Measurements from ENCODE around the gene MACROD2. TPM values are rescaled to one million over a fixed set of nuclear protein-coding genes. Genes with fewer than 3 reads are reported as not detected.

The MACROD2 gene
- total RNA-seq, 1 experiment from 2014 or later = 3.7 TPM

DNA sequence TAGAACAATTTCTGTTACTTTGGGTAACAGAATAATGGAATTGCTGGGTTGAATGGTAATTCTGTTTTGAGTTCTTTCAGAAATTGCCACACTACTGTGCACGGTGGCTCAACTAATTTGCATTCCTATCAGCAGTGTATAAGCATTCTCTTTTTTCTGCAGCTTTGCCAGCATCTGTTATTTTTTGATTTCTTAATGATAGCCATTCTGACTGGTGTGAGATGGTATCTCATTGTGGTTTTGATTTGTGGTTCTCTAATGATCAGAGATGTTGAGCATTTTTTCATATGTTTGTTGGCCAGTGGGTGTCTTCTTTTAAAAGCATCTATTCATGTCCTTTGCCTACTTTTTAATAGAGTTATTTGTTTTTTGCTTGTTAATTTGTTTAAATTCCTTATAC is 1731.1 kb downstream of the MACROD2 start:
- TF ChIP-seq ZFX (IDR thresholded peaks at IDR 0.05) (no peak), EZH2 (IDR thresholded peaks at IDR 0.05) (no peak), TCF7L2 (IDR thresholded peaks at IDR 0.05; ENCODE audit: borderline replicate concordance, extremely low read depth, insufficient read depth, insufficient read length) (no peak), SRF (IDR thresholded peaks at IDR 0.05; ENCODE audit: low read depth) (no peak), CBX3 (IDR thresholded peaks at IDR 0.05; ENCODE audit: low read depth) (no peak), POLR2AphosphoS5 (IDR thresholded peaks at IDR 0.05; ENCODE audit: low read depth, low read length) (no peak), CEBPB (IDR thresholded peaks at IDR 0.05; ENCODE audit: low read depth) (no peak), YY1 (IDR thresholded peaks at IDR 0.05; ENCODE audit: extremely low read depth, insufficient replicate concordance, low read depth, low read length) (no peak), EGR1 (IDR thresholded peaks at IDR 0.05; ENCODE audit: low read depth) (no peak), RAD21 (IDR thresholded peaks at IDR 0.05; ENCODE audit: low read depth) (no peak)
- TF ChIP-seq, protein P1, sequence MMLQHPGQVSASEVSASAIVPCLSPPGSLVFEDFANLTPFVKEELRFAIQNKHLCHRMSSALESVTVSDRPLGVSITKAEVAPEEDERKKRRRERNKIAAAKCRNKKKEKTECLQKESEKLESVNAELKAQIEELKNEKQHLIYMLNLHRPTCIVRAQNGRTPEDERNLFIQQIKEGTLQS (IDR thresholded peaks at IDR 0.05) = no peak
- TF ChIP-seq, protein P2, sequence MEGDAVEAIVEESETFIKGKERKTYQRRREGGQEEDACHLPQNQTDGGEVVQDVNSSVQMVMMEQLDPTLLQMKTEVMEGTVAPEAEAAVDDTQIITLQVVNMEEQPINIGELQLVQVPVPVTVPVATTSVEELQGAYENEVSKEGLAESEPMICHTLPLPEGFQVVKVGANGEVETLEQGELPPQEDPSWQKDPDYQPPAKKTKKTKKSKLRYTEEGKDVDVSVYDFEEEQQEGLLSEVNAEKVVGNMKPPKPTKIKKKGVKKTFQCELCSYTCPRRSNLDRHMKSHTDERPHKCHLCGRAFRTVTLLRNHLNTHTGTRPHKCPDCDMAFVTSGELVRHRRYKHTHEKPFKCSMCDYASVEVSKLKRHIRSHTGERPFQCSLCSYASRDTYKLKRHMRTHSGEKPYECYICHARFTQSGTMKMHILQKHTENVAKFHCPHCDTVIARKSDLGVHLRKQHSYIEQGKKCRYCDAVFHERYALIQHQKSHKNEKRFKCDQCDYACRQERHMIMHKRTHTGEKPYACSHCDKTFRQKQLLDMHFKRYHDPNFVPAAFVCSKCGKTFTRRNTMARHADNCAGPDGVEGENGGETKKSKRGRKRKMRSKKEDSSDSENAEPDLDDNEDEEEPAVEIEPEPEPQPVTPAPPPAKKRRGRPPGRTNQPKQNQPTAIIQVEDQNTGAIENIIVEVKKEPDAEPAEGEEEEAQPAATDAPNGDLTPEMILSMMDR (IDR thresholded peaks at IDR 0.05 in 2 of 3, conservative IDR thresholded peaks at IDR 0.05 in 1 of 3; ENCODE audit: borderline replicate concordance in 1 of 3, insufficient read depth in 1 of 3, low read depth in 2 of 3, low read length in 2 of 3) = no peak
- TF ChIP-seq, protein P3, sequence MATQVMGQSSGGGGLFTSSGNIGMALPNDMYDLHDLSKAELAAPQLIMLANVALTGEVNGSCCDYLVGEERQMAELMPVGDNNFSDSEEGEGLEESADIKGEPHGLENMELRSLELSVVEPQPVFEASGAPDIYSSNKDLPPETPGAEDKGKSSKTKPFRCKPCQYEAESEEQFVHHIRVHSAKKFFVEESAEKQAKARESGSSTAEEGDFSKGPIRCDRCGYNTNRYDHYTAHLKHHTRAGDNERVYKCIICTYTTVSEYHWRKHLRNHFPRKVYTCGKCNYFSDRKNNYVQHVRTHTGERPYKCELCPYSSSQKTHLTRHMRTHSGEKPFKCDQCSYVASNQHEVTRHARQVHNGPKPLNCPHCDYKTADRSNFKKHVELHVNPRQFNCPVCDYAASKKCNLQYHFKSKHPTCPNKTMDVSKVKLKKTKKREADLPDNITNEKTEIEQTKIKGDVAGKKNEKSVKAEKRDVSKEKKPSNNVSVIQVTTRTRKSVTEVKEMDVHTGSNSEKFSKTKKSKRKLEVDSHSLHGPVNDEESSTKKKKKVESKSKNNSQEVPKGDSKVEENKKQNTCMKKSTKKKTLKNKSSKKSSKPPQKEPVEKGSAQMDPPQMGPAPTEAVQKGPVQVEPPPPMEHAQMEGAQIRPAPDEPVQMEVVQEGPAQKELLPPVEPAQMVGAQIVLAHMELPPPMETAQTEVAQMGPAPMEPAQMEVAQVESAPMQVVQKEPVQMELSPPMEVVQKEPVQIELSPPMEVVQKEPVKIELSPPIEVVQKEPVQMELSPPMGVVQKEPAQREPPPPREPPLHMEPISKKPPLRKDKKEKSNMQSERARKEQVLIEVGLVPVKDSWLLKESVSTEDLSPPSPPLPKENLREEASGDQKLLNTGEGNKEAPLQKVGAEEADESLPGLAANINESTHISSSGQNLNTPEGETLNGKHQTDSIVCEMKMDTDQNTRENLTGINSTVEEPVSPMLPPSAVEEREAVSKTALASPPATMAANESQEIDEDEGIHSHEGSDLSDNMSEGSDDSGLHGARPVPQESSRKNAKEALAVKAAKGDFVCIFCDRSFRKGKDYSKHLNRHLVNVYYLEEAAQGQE (IDR thresholded peaks at IDR 0.05; ENCODE audit: low read depth) = no peak
- DNase-seq (ENCODE audit: low read depth, low spot score) (no peak), ATAC-seq (no peak)
- RAD21 ChIA-PET (ENCODE audit: low non-redundant PET in 1 of 2, low total read pairs in 2 of 2, uncharacterized antibody in 2 of 2, unreplicated experiment in 2 of 2) = no interaction called here
- BruUV-seq (replicated peaks) = no TSS peak
- CTCF ChIA-PET = no interaction called here
- Histone ChIP-seq H3K9ac (ENCODE audit: low read length) (no peak overlapping the region), H3K4me1 (ENCODE audit: control insufficient read depth in 1 of 2, insufficient read depth in 2 of 2, low read length in 2 of 2) (no peaks in the 10 kb centered on the region), H3K79me2 (ENCODE audit: insufficient read depth, low read length) (no peaks in the 10 kb centered on the region), H3K9me2 (ENCODE audit: insufficient read depth) (no peaks in the 10 kb centered on the region), H3K36me3 (ENCODE audit: control insufficient read depth in 1 of 2, insufficient read depth in 2 of 2, low read length in 2 of 2) (no peaks in the 10 kb centered on the region), H3K4me2 (ENCODE audit: low read length) (no peak overlapping the region), H2AFZ (ENCODE audit: low read depth, low read length, poor library complexity, severe bottlenecking) (no peak overlapping the region), H3K9me3 (ENCODE audit: control insufficient read depth in 1 of 2, insufficient read depth in 1 of 2, low read depth in 1 of 2, low read length in 2 of 2) (peaks cover 0 to 9% of the 10 kb centered on the region in 2 experiments; a peak in 3 of 4 replicates), H4K20me1 (ENCODE audit: insufficient read depth) (no peaks in the 10 kb centered on the region), H3K4me3 (replicated peaks in 1 of 2; ENCODE audit: low read depth in 1 of 2, low read length in 2 of 2) (no peak overlapping the region), H3K27ac (ENCODE audit: low read depth, low read length) (no peak overlapping the region), H3K27me3 (ENCODE audit: insufficient read depth, low read length) (no peaks in the 10 kb centered on the region)
- POLR2A ChIA-PET = no interaction called here
- intact Hi-C loops (cut with micrococcal nuclease) = no loop called here

Data from HCT116 (cell line).